ENCODE measurements around the gene CDON. TPM values are rescaled to one million over a fixed set of nuclear protein-coding genes. Genes with fewer than 3 reads are reported as not detected.

Gene CDON
- total RNA-seq, 1 donor from 2014 or later, result 71.3 TPM

DNA sequence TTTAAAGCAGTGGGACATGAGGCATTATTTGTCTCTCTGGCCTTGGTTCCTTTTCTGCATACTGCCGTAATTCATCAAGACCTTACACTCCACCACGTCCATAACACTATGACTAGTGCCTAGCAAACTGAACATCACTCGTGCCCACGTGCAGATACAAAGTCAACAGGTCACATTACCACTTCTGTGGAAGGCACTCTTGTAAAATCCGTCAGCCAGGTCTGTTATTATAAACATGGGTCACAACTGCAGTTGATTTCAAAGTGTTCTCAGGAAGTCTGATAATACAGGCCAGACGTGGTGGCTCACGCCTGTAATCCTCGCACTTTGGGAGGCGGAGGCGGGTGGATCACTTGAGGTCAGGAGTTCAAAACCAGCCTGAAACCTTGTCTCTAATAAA lies 102.7 kb downstream of the CDON start:
- DNase-seq (ENCODE audit: low spot score), result no peak
- Histone ChIP-seq H3K9me3 (ENCODE audit: low read depth) (peaks cover 11% of the 10 kb centered on the region), H3K27ac (no peak overlapping the region), H3K4me2 (no peak overlapping the region), H2AFZ (replicated peaks) (no peak overlapping the region), H3K36me3 (peaks cover 11% of the 10 kb centered on the region), H4K20me1 (ENCODE audit: low read depth) (no peaks in the 10 kb centered on the region), H3K4me1 (no peaks in the 10 kb centered on the region), H3K27me3 (no peaks in the 10 kb centered on the region), H3K79me2 (ENCODE audit: low read depth) (no peaks in the 10 kb centered on the region), H3F3A (ENCODE audit: low read depth) (no peaks in the 10 kb centered on the region), H3K4me3 (no peak overlapping the region), H3K9ac (no peak overlapping the region)
- Mint-ChIP-seq H3K36me3 (peaks cover 67% of the 10 kb centered on the region), H3K27ac (peak overlapping the region; percentile 51), H3K9me3 (peaks cover 8% of the 10 kb centered on the region), H3K4me1 (no peaks in the 10 kb centered on the region), H3K4me3 (no peak overlapping the region), H3K27me3 (ENCODE audit: insufficient read depth, low read depth) (peaks cover 7% of the 10 kb centered on the region)
- TF ChIP-seq EZH2 (IDR thresholded peaks at IDR 0.05) (no peak), EZH2phosphoT487 (IDR thresholded peaks at IDR 0.05) (no peak)
- TF ChIP-seq, protein P1, sequence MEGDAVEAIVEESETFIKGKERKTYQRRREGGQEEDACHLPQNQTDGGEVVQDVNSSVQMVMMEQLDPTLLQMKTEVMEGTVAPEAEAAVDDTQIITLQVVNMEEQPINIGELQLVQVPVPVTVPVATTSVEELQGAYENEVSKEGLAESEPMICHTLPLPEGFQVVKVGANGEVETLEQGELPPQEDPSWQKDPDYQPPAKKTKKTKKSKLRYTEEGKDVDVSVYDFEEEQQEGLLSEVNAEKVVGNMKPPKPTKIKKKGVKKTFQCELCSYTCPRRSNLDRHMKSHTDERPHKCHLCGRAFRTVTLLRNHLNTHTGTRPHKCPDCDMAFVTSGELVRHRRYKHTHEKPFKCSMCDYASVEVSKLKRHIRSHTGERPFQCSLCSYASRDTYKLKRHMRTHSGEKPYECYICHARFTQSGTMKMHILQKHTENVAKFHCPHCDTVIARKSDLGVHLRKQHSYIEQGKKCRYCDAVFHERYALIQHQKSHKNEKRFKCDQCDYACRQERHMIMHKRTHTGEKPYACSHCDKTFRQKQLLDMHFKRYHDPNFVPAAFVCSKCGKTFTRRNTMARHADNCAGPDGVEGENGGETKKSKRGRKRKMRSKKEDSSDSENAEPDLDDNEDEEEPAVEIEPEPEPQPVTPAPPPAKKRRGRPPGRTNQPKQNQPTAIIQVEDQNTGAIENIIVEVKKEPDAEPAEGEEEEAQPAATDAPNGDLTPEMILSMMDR (IDR thresholded peaks at IDR 0.05), result no peak

GRCh38 chr11:125959511-125959910 lies 103.2 kb downstream of the CDON start:
- peaks cover 11% of the 10 kb centered on the region for H3K36me3 ChIP-seq

GRCh38 chr11:125958872-125959400 lies 103.7 kb downstream of the CDON start:
- TF ChIP-seq, protein P1 (IDR thresholded peaks at IDR 0.05), result no peak
- TF ChIP-seq EZH2phosphoT487 (IDR thresholded peaks at IDR 0.05) (no peak), EZH2 (IDR thresholded peaks at IDR 0.05) (no peak)
- H3K9me3 Mint-ChIP-seq, result peaks cover 6% of the 10 kb centered on the region
- H3K27me3 Mint-ChIP-seq (ENCODE audit: insufficient read depth, low read depth), result peaks cover 10% of the 10 kb centered on the region

More at GRCh38 chr11:125959511-125959910, 103.2 kb downstream of the CDON start:
- H4K20me1 ChIP-seq (ENCODE audit: low read depth), result no peaks in the 10 kb centered on the region
- H3K4me1 Mint-ChIP-seq, result peaks cover 2% of the 10 kb centered on the region
- DNase-seq (ENCODE audit: low spot score), result no peak
- H3F3A ChIP-seq (ENCODE audit: low read depth), result no peaks in the 10 kb centered on the region
- no peak overlapping the region for H3K4me3 ChIP-seq
- no peaks in the 10 kb centered on the region for H3K4me1 ChIP-seq
- no peak overlapping the region for H3K4me2 ChIP-seq
- no peak overlapping the region for H3K4me3 Mint-ChIP-seq
- H3K27ac ChIP-seq, result no peak overlapping the region
- peaks cover 7% of the 10 kb centered on the region for H3K9me3 Mint-ChIP-seq
- H2AFZ ChIP-seq (replicated peaks), result no peak overlapping the region
- TF ChIP-seq, protein P1 (IDR thresholded peaks at IDR 0.05), result no peak
- TF ChIP-seq EZH2 (IDR thresholded peaks at IDR 0.05), result no peak
- no peak for TF ChIP-seq EZH2phosphoT487 (IDR thresholded peaks at IDR 0.05)
- H3K9ac ChIP-seq, result no peak overlapping the region
- peaks cover 66% of the 10 kb centered on the region for H3K36me3 Mint-ChIP-seq
- peaks cover 10% of the 10 kb centered on the region for H3K27me3 Mint-ChIP-seq (ENCODE audit: insufficient read depth, low read depth)
- peaks cover 11% of the 10 kb centered on the region for H3K9me3 ChIP-seq (ENCODE audit: low read depth)
- no peaks in the 10 kb centered on the region for H3K79me2 ChIP-seq (ENCODE audit: low read depth)
- H3K27me3 ChIP-seq, result no peaks in the 10 kb centered on the region
- H3K27ac Mint-ChIP-seq, result no peak overlapping the region

More at GRCh38 chr11:125958872-125959400, 103.7 kb downstream of the CDON start:
- Mint-ChIP-seq H3K4me1 (peaks cover 4% of the 10 kb centered on the region), H3K27ac (no peak overlapping the region), H3K36me3 (peaks cover 60% of the 10 kb centered on the region), H3K4me3 (no peak overlapping the region)
- peaks cover 11% of the 10 kb centered on the region for H3K9me3 ChIP-seq (ENCODE audit: low read depth)
- no peaks in the 10 kb centered on the region for H3K27me3 ChIP-seq
- no peak overlapping the region for H3K4me2 ChIP-seq
- no peak overlapping the region for H3K4me3 ChIP-seq
- no peak overlapping the region for H3K9ac ChIP-seq
- H3F3A ChIP-seq (ENCODE audit: low read depth), result no peaks in the 10 kb centered on the region
- no peaks in the 10 kb centered on the region for H3K4me1 ChIP-seq
- H2AFZ ChIP-seq (replicated peaks), result no peak overlapping the region
- DNase-seq (ENCODE audit: low spot score), result no peak
- H3K36me3 ChIP-seq, result peaks cover 11% of the 10 kb centered on the region
- no peaks in the 10 kb centered on the region for H4K20me1 ChIP-seq (ENCODE audit: low read depth)
- no peak overlapping the region for H3K27ac ChIP-seq
- no peaks in the 10 kb centered on the region for H3K79me2 ChIP-seq (ENCODE audit: low read depth)
